Endodermal cell (in vitro differentiated cells): ENCODE measurements around the gene MORN1. TPM values are rescaled to one million over a fixed set of nuclear protein-coding genes. Genes with fewer than 3 reads are reported as not detected.

Source experiments
- DNase-seq: peaks from one replicate; pipeline ENCODE4 v3.0.0-alpha.2; 2017
- H3K27ac ChIP-seq: 2 replicates; pipeline ENCODE4 v1.5.1; 2013; ENCODE audit warnings: mild to moderate bottlenecking, low read depth, low read length, moderate library complexity
- H3K27me3 ChIP-seq: 2 replicates; pipeline ENCODE4 v1.6.1; 2013; ENCODE audit warnings: mild to moderate bottlenecking, low read length, moderate library complexity; ENCODE audit not compliant: insufficient read depth, control insufficient read depth, poor library complexity, severe bottlenecking
- H3K36me3 ChIP-seq: 2 replicates; pipeline ENCODE4 v1.7.0; 2013; ENCODE audit warnings: mild to moderate bottlenecking, low read length, moderate library complexity; ENCODE audit not compliant: control insufficient read depth, insufficient read depth
- H3K4me1 ChIP-seq: one replicate; pipeline ENCODE4 v1.7.0; 2013; ENCODE audit warnings: low read length; ENCODE audit not compliant: control insufficient read depth, insufficient read depth
- H3K4me3 ChIP-seq: 2 replicates; pipeline ENCODE4 v1.5.1; 2013; ENCODE audit warnings: mild to moderate bottlenecking, low read length, moderate library complexity
- H3K9ac ChIP-seq: 2 replicates; pipeline ENCODE4 v1.6.1; 2013; ENCODE audit warnings: mild to moderate bottlenecking, low read length, moderate library complexity; ENCODE audit not compliant: poor library complexity, severe bottlenecking; ENCODE audit errors: extremely low read depth
- H3K9me3 ChIP-seq: 2 replicates; pipeline ENCODE4 v1.6.1; 2013; ENCODE audit warnings: mild to moderate bottlenecking, low read length, moderate library complexity; ENCODE audit not compliant: control insufficient read depth
- H3K27ac Mint-ChIP-seq: 2 replicates; pipeline ENCODE4 v1.8.0; 2020; ENCODE audit warnings: mixed read lengths
- H3K27me3 Mint-ChIP-seq: 2 replicates; pipeline ENCODE4 v1.8.0; 2021; ENCODE audit warnings: mild to moderate bottlenecking, mixed read lengths; ENCODE audit not compliant: insufficient read depth
- H3K36me3 Mint-ChIP-seq: 2 replicates; pipeline ENCODE4 v1.8.0; 2020; ENCODE audit warnings: low read depth, mixed read lengths
- H3K4me1 Mint-ChIP-seq: 2 replicates; pipeline ENCODE4 v1.8.0; 2020; ENCODE audit warnings: mixed read lengths
- H3K4me3 Mint-ChIP-seq: 2 replicates; pipeline ENCODE4 v1.8.0; 2020; ENCODE audit warnings: mild to moderate bottlenecking, moderate library complexity, mixed read lengths
- H3K9me3 Mint-ChIP-seq: 2 replicates; pipeline ENCODE4 v1.8.0; 2020; ENCODE audit warnings: mild to moderate bottlenecking, mixed read lengths
- WGBS, 2 experiments: methylation state at CpG; one replicate each; pipeline versions ENCODE4 v1.1.5 to v1.1.7; 2013; ENCODE audit warnings: missing lambda C conversion rate in 2 of 2, mixed read lengths in 1 of 2; ENCODE audit not compliant: insufficient coverage in 1 of 2, insufficient read length in 1 of 2; 5-methylcytosine and 5-hydroxymethylcytosine counted together
- total RNA-seq, 2 donors: library from RNA; stranded (reverse); fragmentation: NEBNext Ultra II Directional in 1 of 2; extraction: Animal tissue kit (Norgen Biotek cat#: 25700) in 1 of 2; gene quantifications; 2 replicates in 1 of 2; 3 replicates in 1 of 2; pipeline ENCODE4 v1.2.1, GENCODE V29; 2021
- TF ChIP-seq, protein P1 (sequence below): fragments of 200-600 bp; sonication (generic); conservative IDR thresholded peaks from 2 replicates; pipeline ENCODE4 v1.5.0; 2021; ENCODE audit warnings: antibody characterized with exemption, mild to moderate bottlenecking

The MORN1 gene
- total RNA-seq, 2 donors from 2014 or later = 21.3 to 24.9 TPM

- peaks cover 6% of the 10 kb centered on the region for H3K4me1 ChIP-seq
- no peak overlapping the region for H3K9ac ChIP-seq
- H3K27ac ChIP-seq = no peak overlapping the region
- Mint-ChIP-seq H3K36me3 (peaks cover 40% of the 10 kb centered on the region), H3K4me1 (peaks cover 9% of the 10 kb centered on the region), H3K27me3 (no peaks in the 10 kb centered on the region), H3K4me3 (no peak overlapping the region), H3K27ac (no peak overlapping the region), H3K9me3 (no peaks in the 10 kb centered on the region)
- peaks cover 62% of the 10 kb centered on the region for H3K36me3 ChIP-seq
- TF ChIP-seq, protein P1, sequence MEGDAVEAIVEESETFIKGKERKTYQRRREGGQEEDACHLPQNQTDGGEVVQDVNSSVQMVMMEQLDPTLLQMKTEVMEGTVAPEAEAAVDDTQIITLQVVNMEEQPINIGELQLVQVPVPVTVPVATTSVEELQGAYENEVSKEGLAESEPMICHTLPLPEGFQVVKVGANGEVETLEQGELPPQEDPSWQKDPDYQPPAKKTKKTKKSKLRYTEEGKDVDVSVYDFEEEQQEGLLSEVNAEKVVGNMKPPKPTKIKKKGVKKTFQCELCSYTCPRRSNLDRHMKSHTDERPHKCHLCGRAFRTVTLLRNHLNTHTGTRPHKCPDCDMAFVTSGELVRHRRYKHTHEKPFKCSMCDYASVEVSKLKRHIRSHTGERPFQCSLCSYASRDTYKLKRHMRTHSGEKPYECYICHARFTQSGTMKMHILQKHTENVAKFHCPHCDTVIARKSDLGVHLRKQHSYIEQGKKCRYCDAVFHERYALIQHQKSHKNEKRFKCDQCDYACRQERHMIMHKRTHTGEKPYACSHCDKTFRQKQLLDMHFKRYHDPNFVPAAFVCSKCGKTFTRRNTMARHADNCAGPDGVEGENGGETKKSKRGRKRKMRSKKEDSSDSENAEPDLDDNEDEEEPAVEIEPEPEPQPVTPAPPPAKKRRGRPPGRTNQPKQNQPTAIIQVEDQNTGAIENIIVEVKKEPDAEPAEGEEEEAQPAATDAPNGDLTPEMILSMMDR = no peak
- DNase-seq = no peak
- no peaks in the 10 kb centered on the region for H3K27me3 ChIP-seq
- H3K9me3 ChIP-seq = no peaks in the 10 kb centered on the region
- no peak overlapping the region for H3K4me3 ChIP-seq
- WGBS, 2 experiments = 96 to 97% methylated on average over 5 to 7 of the region's 7 CpGs
Measured at GRCh38 chr1:2394220-2394619, 2.9 kb upstream of the MORN1 start.

GRCh38 chr1:2393471-2393877, 2.1 kb upstream of the MORN1 start:
- 95 to 100% methylated on average over 7 to 9 of the region's 9 CpGs for WGBS, 2 experiments
- H3K9me3 ChIP-seq = no peaks in the 10 kb centered on the region
- DNase-seq = no peak
- H3K4me1 ChIP-seq = peaks cover 6% of the 10 kb centered on the region
- H3K4me1 Mint-ChIP-seq = peaks cover 9% of the 10 kb centered on the region
- peaks cover 33% of the 10 kb centered on the region for H3K36me3 Mint-ChIP-seq
- no peaks in the 10 kb centered on the region for H3K27me3 ChIP-seq
- H3K9ac ChIP-seq = no peak overlapping the region
- peaks cover 55% of the 10 kb centered on the region for H3K36me3 ChIP-seq
- H3K27ac ChIP-seq = no peak overlapping the region
- H3K27me3 Mint-ChIP-seq = no peaks in the 10 kb centered on the region
- TF ChIP-seq, protein P1 = no peak
- peak overlapping the region; percentile 73 for H3K4me3 Mint-ChIP-seq
- no peak overlapping the region for H3K27ac Mint-ChIP-seq
- H3K4me3 ChIP-seq = no peak overlapping the region
- H3K9me3 Mint-ChIP-seq = no peaks in the 10 kb centered on the region

DNA sequence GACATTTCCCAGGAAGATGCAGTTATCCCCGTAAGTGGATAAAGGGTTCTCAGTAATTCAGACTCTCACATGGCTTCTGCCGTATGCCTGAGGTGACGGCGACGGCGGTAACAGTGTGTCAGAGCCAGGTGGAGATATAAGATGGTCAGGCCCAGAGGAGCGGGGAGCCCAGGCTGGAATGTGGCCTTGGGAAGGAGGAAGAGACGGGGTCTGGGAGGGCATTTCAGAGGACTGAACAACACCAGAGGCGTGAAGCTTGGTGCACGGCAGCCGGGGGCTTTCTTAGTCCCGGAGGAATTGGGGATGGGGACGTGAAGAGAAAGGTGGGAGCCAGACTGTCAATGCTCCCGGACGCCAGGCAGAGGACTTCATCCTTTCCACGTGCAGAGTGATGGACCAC, 1.3 kb upstream of the MORN1 start:
- no peak overlapping the region for H3K27ac ChIP-seq

More for the DNA sequence above, 1.3 kb upstream of the MORN1 start:
- WGBS, 2 experiments = 85% methylated on average over 15 to 16 of the region's 16 CpGs
- H3K36me3 ChIP-seq = peaks cover 57% of the 10 kb centered on the region
- no peaks in the 10 kb centered on the region for H3K9me3 ChIP-seq
- H3K4me1 Mint-ChIP-seq = peaks cover 9% of the 10 kb centered on the region
- H3K27me3 ChIP-seq = no peaks in the 10 kb centered on the region
- H3K36me3 Mint-ChIP-seq = peaks cover 30% of the 10 kb centered on the region
- no peaks in the 10 kb centered on the region for H3K9me3 Mint-ChIP-seq
- H3K9ac ChIP-seq = peak overlapping the region; percentile 39
- peak overlapping the region; percentile 73 for H3K4me3 Mint-ChIP-seq
- no peaks in the 10 kb centered on the region for H3K27me3 Mint-ChIP-seq
- H3K27ac Mint-ChIP-seq = peak overlapping the region; percentile 61
- DNase-seq = no peak
- TF ChIP-seq, protein P1 = no peak
- peak overlapping the region; percentile 93 for H3K4me3 ChIP-seq
- H3K4me1 ChIP-seq = peaks cover 6% of the 10 kb centered on the region
